Osteocyte (in vitro differentiated cells): Measurements from ENCODE around the gene SEM1. TPM values are rescaled to one million over a fixed set of nuclear protein-coding genes. Genes with fewer than 3 reads are reported as not detected.
"Not testable (repeated sequence)": the region's sequence is repeated elsewhere in the genome, so short reads cannot be mapped to it uniquely, and the experiment has no call there.

Source experiments
- DNase-seq: peaks from one replicate; pipeline ENCODE4 v3.0.0; 2021; ENCODE audit warnings: mixed read lengths; ENCODE audit not compliant: unreplicated experiment; ENCODE audit errors: extremely low spot score
- H3K27ac Mint-ChIP-seq: one replicate; pipeline ENCODE4 v1.8.0; 2021; ENCODE audit warnings: mild to moderate bottlenecking, mixed read lengths; ENCODE audit not compliant: unreplicated experiment
- H3K27me3 Mint-ChIP-seq: one replicate; pipeline ENCODE4 v1.8.0; 2021; ENCODE audit warnings: mixed read lengths; ENCODE audit not compliant: unreplicated experiment
- H3K36me3 Mint-ChIP-seq: one replicate; pipeline ENCODE4 v1.8.0; 2021; ENCODE audit warnings: mixed read lengths; ENCODE audit not compliant: unreplicated experiment
- H3K4me1 Mint-ChIP-seq: one replicate; pipeline ENCODE4 v1.8.0; 2021; ENCODE audit warnings: mixed read lengths; ENCODE audit not compliant: unreplicated experiment
- H3K4me3 Mint-ChIP-seq: one replicate; pipeline ENCODE4 v1.8.0; 2021; ENCODE audit warnings: mild to moderate bottlenecking, moderate library complexity, mixed read lengths; ENCODE audit not compliant: unreplicated experiment
- H3K9me3 Mint-ChIP-seq: one replicate; pipeline ENCODE4 v1.8.0; 2021; ENCODE audit warnings: mixed read lengths; ENCODE audit not compliant: unreplicated experiment
- CTCF ChIP-seq: fragments of 200-600 bp; sonication (generic); IDR thresholded peaks from 2 replicates; pipeline ENCODE4 v1.5.0; 2021; ENCODE audit warnings: antibody characterized with exemption, mild to moderate bottlenecking, moderate library complexity
- total RNA-seq: library from RNA; stranded (reverse); gene quantifications from 2 replicates; pipeline ENCODE4 v1.2.1, GENCODE V29; 2021

The SEM1 gene
- total RNA-seq, 1 donor from 2014 or later = 46.5 TPM

GRCh38 chr7:96667026-96667425, 42.6 kb downstream of the SEM1 start:
- Mint-ChIP-seq H3K4me1 (no peaks in the 10 kb centered on the region), H3K27ac (no peak overlapping the region), H3K4me3 (no peak overlapping the region), H3K36me3 (peaks cover 11% of the 10 kb centered on the region), H3K27me3 (no peaks in the 10 kb centered on the region), H3K9me3 (no peaks in the 10 kb centered on the region)
- TF ChIP-seq CTCF = no peak
- no peak for DNase-seq

GRCh38 chr7:96665689-96666088, 44.0 kb downstream of the SEM1 start:
- Mint-ChIP-seq H3K9me3 (no peaks in the 10 kb centered on the region), H3K27ac (no peak overlapping the region), H3K36me3 (peaks cover 11% of the 10 kb centered on the region), H3K27me3 (no peaks in the 10 kb centered on the region), H3K4me1 (no peaks in the 10 kb centered on the region), H3K4me3 (no peak overlapping the region)
- no peak for TF ChIP-seq CTCF
- no peak for DNase-seq

- Mint-ChIP-seq H3K4me1 (no peaks in the 10 kb centered on the region), H3K27ac (no peak overlapping the region), H3K27me3 (no peaks in the 10 kb centered on the region), H3K4me3 (no peak overlapping the region), H3K9me3 (no peaks in the 10 kb centered on the region), H3K36me3 (peaks cover 11% of the 10 kb centered on the region)
- TF ChIP-seq CTCF = no peak
- no peak for DNase-seq
Observed at GRCh38 chr7:96664793-96665192, 44.9 kb downstream of the SEM1 start.

GRCh38 chr7:96663871-96664445, 45.7 kb downstream of the SEM1 start:
- H3K9me3 Mint-ChIP-seq = no peaks in the 10 kb centered on the region
- TF ChIP-seq CTCF = no peak
- no peaks in the 10 kb centered on the region for H3K4me1 Mint-ChIP-seq
- H3K27ac Mint-ChIP-seq = no peak overlapping the region
- peaks cover 11% of the 10 kb centered on the region for H3K36me3 Mint-ChIP-seq
- no peak for DNase-seq
- no peaks in the 10 kb centered on the region for H3K27me3 Mint-ChIP-seq
- H3K4me3 Mint-ChIP-seq = no peak overlapping the region

- no peaks in the 10 kb centered on the region for H3K9me3 Mint-ChIP-seq
Observed at GRCh38 chr7:96663457-96663856, 46.2 kb downstream of the SEM1 start.

GRCh38 chr7:96662151-96662550, 47.5 kb downstream of the SEM1 start:
- H3K4me1 Mint-ChIP-seq, DNase-seq, H3K27ac Mint-ChIP-seq, H3K4me3 Mint-ChIP-seq, H3K27me3 Mint-ChIP-seq, H3K9me3 Mint-ChIP-seq, H3K36me3 Mint-ChIP-seq: not testable (repeated sequence)

More at GRCh38 chr7:96663457-96663856, 46.2 kb downstream of the SEM1 start:
- Mint-ChIP-seq H3K36me3 (peaks cover 11% of the 10 kb centered on the region), H3K4me1 (no peaks in the 10 kb centered on the region), H3K27me3 (no peaks in the 10 kb centered on the region), H3K4me3 (no peak overlapping the region), H3K27ac (no peak overlapping the region)
- no peak for TF ChIP-seq CTCF
- DNase-seq = no peak
